HCT116 (cell line): Measurements from ENCODE around the gene MTA1.

Experiments
- ATF3 ChIP-seq: IDR thresholded peaks from 2 replicates; pipeline ENCODE4 v1.6.1; 2012
- CEBPB ChIP-seq: IDR thresholded peaks from 2 replicates; pipeline ENCODE4 v1.6.1; 2012; ENCODE audit warnings: low read depth
- CTCF ChIP-seq, 3 experiments: fragments of 200-600 bp in 1 of 3; sonication (generic) in 1 of 3; IDR thresholded peaks in 2 of 3; conservative IDR thresholded peaks in 1 of 3; 2 replicates each; pipeline ENCODE4 v1.5.1; 2012 to 2017; ENCODE audit warnings: low read depth in 2 of 3, low read length in 2 of 3, antibody characterized with exemption in 1 of 3, borderline replicate concordance in 1 of 3, control low read depth in 1 of 3, mild to moderate bottlenecking in 1 of 3, mixed read lengths in 1 of 3, mixed run types in 1 of 3, moderate library complexity in 1 of 3; ENCODE audit not compliant: insufficient read depth in 1 of 3
- EZH2phosphoT487 ChIP-seq: fragments of 200-600 bp; IDR thresholded peaks from 2 replicates; pipeline ENCODE4 v1.6.1; 2018; ENCODE audit warnings: antibody characterized with exemption, borderline replicate concordance
- JUND ChIP-seq: IDR thresholded peaks from 2 replicates; pipeline ENCODE4 v1.6.1; 2012
- MAX ChIP-seq: IDR thresholded peaks from 2 replicates; pipeline ENCODE4 v1.6.1; 2012
- POLR2A ChIP-seq: IDR thresholded peaks from 2 replicates; pipeline ENCODE4 v1.7.0; 2011; ENCODE audit warnings: borderline replicate concordance; ENCODE audit not compliant: insufficient read depth, insufficient read length; ENCODE audit errors: extremely low read depth
- POLR2AphosphoS5 ChIP-seq: IDR thresholded peaks from 2 replicates; pipeline ENCODE4 v1.6.1; 2011; ENCODE audit warnings: mild to moderate bottlenecking, low read depth, low read length, moderate library complexity
- RAD21 ChIP-seq: IDR thresholded peaks from 2 replicates; pipeline ENCODE4 v1.6.1; 2012; ENCODE audit warnings: low read depth, mild to moderate bottlenecking
- REST ChIP-seq: IDR thresholded peaks from 2 replicates; pipeline ENCODE4 v1.6.1; 2012; ENCODE audit warnings: low read depth
- SP1 ChIP-seq: IDR thresholded peaks from 2 replicates; pipeline ENCODE4 v1.6.1; 2012; ENCODE audit warnings: low read depth

- TF ChIP-seq CTCF (IDR thresholded peaks at IDR 0.05 in 2 of 3, conservative IDR thresholded peaks at IDR 0.05 in 1 of 3; ENCODE audit: borderline replicate concordance in 1 of 3, insufficient read depth in 1 of 3, low read depth in 2 of 3, low read length in 2 of 3): no peak
- no peak for TF ChIP-seq POLR2A
- TF ChIP-seq CEBPB: no peak
- no peak for TF ChIP-seq RAD21
- TF ChIP-seq MAX: no peak
- no peak for TF ChIP-seq EZH2phosphoT487
- no peak for TF ChIP-seq POLR2AphosphoS5
- no peak for TF ChIP-seq JUND
- no peak for TF ChIP-seq ATF3
- TF ChIP-seq SP1: no peak
- no peak for TF ChIP-seq REST
Measured at GRCh38 chr14:105401699-105402098, 17.9 kb upstream of the MTA1 start.
